GM23338 (cell line): ENCODE measurements around the gene OR1C1. TPM values are rescaled to one million over a fixed set of nuclear protein-coding genes. Genes with fewer than 3 reads are reported as not detected.

Source experiments
- ATAC-seq: fragments of 200-7000 bp; cut with Tn5 transposase; 3 replicates; pipeline ENCODE4 v1.9.1; 2020
- DNase-seq: peaks from one replicate; pipeline ENCODE4 v3.0.0-alpha.2; 2015; ENCODE audit warnings: low spot score
- H2AFZ ChIP-seq: fragments of 200-600 bp; sonication (generic); 2 replicates; pipeline ENCODE4 v1.8.0; 2016; ENCODE audit warnings: antibody characterized with exemption, mild to moderate bottlenecking, moderate library complexity
- H3F3A ChIP-seq: fragments of 200-600 bp; sonication (generic); replicated peaks from 2 replicates; pipeline ENCODE4 v1.8.0; 2017; ENCODE audit warnings: antibody characterized with exemption, mixed run types, low read depth
- H3K27ac ChIP-seq: fragments of 200-600 bp; sonication (generic); 2 replicates; pipeline ENCODE4 v1.6.1; 2016; ENCODE audit warnings: low read depth
- H3K27me3 ChIP-seq: fragments of 200-600 bp; sonication (generic); 2 replicates; pipeline ENCODE4 v1.8.0; 2016; ENCODE audit warnings: mild to moderate bottlenecking, mixed run types, moderate library complexity; ENCODE audit not compliant: insufficient read depth
- H3K36me3 ChIP-seq: fragments of 200-600 bp; sonication (generic); 2 replicates; pipeline ENCODE4 v1.8.0; 2016; ENCODE audit warnings: mild to moderate bottlenecking; ENCODE audit not compliant: insufficient read depth
- H3K4me1 ChIP-seq: fragments of 200-600 bp; sonication (generic); 2 replicates; pipeline ENCODE4 v1.8.0; 2016; ENCODE audit warnings: mild to moderate bottlenecking, moderate library complexity; ENCODE audit not compliant: insufficient read depth
- H3K4me2 ChIP-seq: fragments of 200-600 bp; sonication (generic); 2 replicates; pipeline ENCODE4 v1.7.1; 2017; ENCODE audit warnings: mixed run types
- H3K4me3 ChIP-seq: fragments of 200-600 bp; sonication (generic); 2 replicates; pipeline ENCODE4 v1.6.1; 2016; ENCODE audit warnings: mixed run types
- H3K79me2 ChIP-seq: fragments of 200-600 bp; sonication (generic); replicated peaks from 2 replicates; pipeline ENCODE4 v1.8.0; 2017; ENCODE audit warnings: mild to moderate bottlenecking; ENCODE audit not compliant: insufficient read depth
- H3K9me2 ChIP-seq: fragments of 200-600 bp; sonication (generic); 2 replicates; pipeline ENCODE4 v1.8.0; 2017; ENCODE audit not compliant: insufficient read depth
- H4K20me1 ChIP-seq: fragments of 200-600 bp; sonication (generic); replicated peaks from 2 replicates; pipeline ENCODE4 v1.8.0; 2017; ENCODE audit warnings: mild to moderate bottlenecking; ENCODE audit not compliant: insufficient read depth
- H3K27ac Mint-ChIP-seq: 2 replicates; pipeline ENCODE4 v1.8.0; 2020; ENCODE audit warnings: inconsistent platforms, mild to moderate bottlenecking, moderate library complexity, mixed read lengths
- H3K27me3 Mint-ChIP-seq: 3 replicates; pipeline ENCODE4 v1.8.0; 2022; ENCODE audit warnings: low read depth, mild to moderate bottlenecking, moderate library complexity, mixed read lengths, inconsistent platforms; ENCODE audit not compliant: insufficient read depth, poor library complexity
- H3K36me3 Mint-ChIP-seq: 3 replicates; pipeline ENCODE4 v1.8.0; 2021; ENCODE audit warnings: low read depth, mild to moderate bottlenecking, inconsistent platforms, moderate library complexity, mixed read lengths
- H3K4me1 Mint-ChIP-seq: 3 replicates; pipeline ENCODE4 v1.8.0; 2020; ENCODE audit warnings: mild to moderate bottlenecking, inconsistent platforms, mixed read lengths
- H3K4me3 Mint-ChIP-seq: 3 replicates; pipeline ENCODE4 v1.8.0; 2021; ENCODE audit warnings: moderate library complexity, mild to moderate bottlenecking, inconsistent platforms, mixed read lengths
- H3K9me3 Mint-ChIP-seq: 3 replicates; pipeline ENCODE4 v1.8.0; 2020; ENCODE audit warnings: moderate library complexity, mild to moderate bottlenecking, inconsistent platforms, mixed read lengths
- CREB1 ChIP-seq: fragments of 250-450 bp; sonication (Bioruptor Pico); IDR thresholded peaks from 2 replicates; pipeline ENCODE4 v1.5.0; 2020; ENCODE audit warnings: low read depth, mild to moderate bottlenecking, moderate library complexity
- CTCF ChIP-seq, 2 experiments: fragments of 200-600 bp in 1 of 2; sonication (generic) in 1 of 2; conservative IDR thresholded peaks; 2 replicates each; pipeline versions ENCODE4 v1.5.1 to v1.6.1; 2016 to 2017; ENCODE audit warnings: antibody characterized with exemption in 2 of 2, low read depth in 2 of 2, mild to moderate bottlenecking in 2 of 2, moderate library complexity in 1 of 2
- ETS1 ChIP-seq: IDR thresholded peaks from 2 replicates; pipeline ENCODE4 v1.6.1; 2016; ENCODE audit warnings: antibody characterized with exemption
- EZH2 ChIP-seq: fragments of 200-600 bp; sonication (generic); IDR thresholded peaks from one replicate; pipeline ENCODE4 v1.8.0; 2017; ENCODE audit warnings: antibody characterized with exemption, mild to moderate bottlenecking, low read depth; ENCODE audit not compliant: unreplicated experiment
- EZH2phosphoT487 ChIP-seq: fragments of 200-600 bp; sonication (generic); IDR thresholded peaks from one replicate; pipeline ENCODE4 v1.8.1; 2018; ENCODE audit warnings: antibody characterized with exemption; ENCODE audit not compliant: unreplicated experiment
- JUNB ChIP-seq: IDR thresholded peaks from one replicate; pipeline ENCODE4 v1.6.1; 2016; ENCODE audit warnings: antibody characterized with exemption; ENCODE audit not compliant: unreplicated experiment
- POLR2AphosphoS5 ChIP-seq: IDR thresholded peaks from 2 replicates; pipeline ENCODE4 v1.6.1; 2016; ENCODE audit warnings: antibody characterized with exemption, low read depth
- REST ChIP-seq: IDR thresholded peaks from one replicate; pipeline ENCODE4 v1.6.1; 2018; ENCODE audit warnings: antibody characterized with exemption; ENCODE audit not compliant: unreplicated experiment
- STAT1 ChIP-seq: IDR thresholded peaks from one replicate; pipeline ENCODE4 v1.6.1; 2016; ENCODE audit warnings: antibody characterized with exemption; ENCODE audit not compliant: unreplicated experiment
- ZNF114 ChIP-seq: fragments of 250-450 bp; sonication (Bioruptor Pico); IDR thresholded peaks from 2 replicates; pipeline ENCODE4 v1.5.0; 2020; ENCODE audit warnings: mild to moderate bottlenecking, moderate library complexity
- ZNF331 ChIP-seq: fragments of 250-450 bp; sonication (Bioruptor Pico); IDR thresholded peaks from 2 replicates; pipeline ENCODE4 v1.5.0; 2020; ENCODE audit warnings: low read depth, mild to moderate bottlenecking, moderate library complexity
- ZNF462 ChIP-seq: fragments of 250-450 bp; sonication (Bioruptor Pico); IDR thresholded peaks from 2 replicates; pipeline ENCODE4 v1.5.0; 2020; ENCODE audit warnings: mild to moderate bottlenecking, moderate library complexity
- polyA plus RNA-seq: library from polyadenylated mRNA; unstranded; fragments of >200 nt; fragmentation: Nextera tagmentation; extraction: Ambion mirVana; gene quantifications from 2 replicates; pipeline ENCODE4 v1.2.1, GENCODE V29; 2016
- total RNA-seq: library from RNA; depleted of rRNA; stranded (reverse); fragments of >200 nt; shearing (Covaris generic); gene quantifications from 2 replicates; pipeline ENCODE4 v1.2.3, GENCODE V29; 2014

Gene OR1C1
- total and polyA plus RNA-seq, 2 experiments from 2014 or later, result 0.21 TPM; not detected in 1

- TF ChIP-seq ETS1 (no peak), EZH2 (no peak), JUNB (no peak)
These were observed 18.6 kb downstream of the OR1C1 start (continued) for GRCh38 chr1:247741756-247742155.

- no peaks in the 10 kb centered on the region for H3F3A ChIP-seq
- no peaks in the 10 kb centered on the region for H3K4me1 ChIP-seq
- no peak overlapping the region for H3K4me3 Mint-ChIP-seq
- ATAC-seq (no peak), DNase-seq (no peak)
- H3K36me3 Mint-ChIP-seq, result peaks cover 3% of the 10 kb centered on the region
- H3K4me1 Mint-ChIP-seq, result no peaks in the 10 kb centered on the region
- no peak overlapping the region for H2AFZ ChIP-seq
- H3K79me2 ChIP-seq, result no peaks in the 10 kb centered on the region
- H3K4me2 ChIP-seq, result no peak overlapping the region
- peaks cover 64% of the 10 kb centered on the region for H3K9me3 Mint-ChIP-seq
- H3K9me2 ChIP-seq, result no peaks in the 10 kb centered on the region
- no peak overlapping the region for H3K27ac Mint-ChIP-seq
- no peak overlapping the region for H3K4me3 ChIP-seq
- no peaks in the 10 kb centered on the region for H3K27me3 ChIP-seq
- no peaks in the 10 kb centered on the region for H3K27me3 Mint-ChIP-seq
- no peaks in the 10 kb centered on the region for H4K20me1 ChIP-seq
- H3K27ac ChIP-seq, result no peak overlapping the region
- H3K36me3 ChIP-seq, result no peaks in the 10 kb centered on the region
- no peak for TF ChIP-seq EZH2
- TF ChIP-seq POLR2AphosphoS5, result no peak
- no peak for TF ChIP-seq REST
- TF ChIP-seq JUNB, result no peak
- TF ChIP-seq EZH2phosphoT487, result no peak
- no peak for TF ChIP-seq CREB1 (CRISPR knock-in tag)
- no peak for TF ChIP-seq ZNF331
- no peak for TF ChIP-seq STAT1
- no peak for TF ChIP-seq ZNF114 (CRISPR knock-in tag)
- TF ChIP-seq ETS1, result no peak
- no peak for TF ChIP-seq CTCF (conservative IDR thresholded peaks at IDR 0.05; ENCODE audit: low read depth in 2 of 2)
- no peak for TF ChIP-seq ZNF462 (CRISPR knock-in tag)
These were observed 19.6 kb downstream of the OR1C1 start for GRCh38 chr1:247740721-247741120.
